Prostate gland (tissue), 2 donors: ENCODE data around the gene EDEM1.

ENCODE experiments used
- CTCF ChIP-seq, 4 experiments: fragments of 200-600 bp in 2 of 4; fragments of 450-650 bp in 2 of 4; sonication (generic) in 2 of 4; IDR thresholded peaks; 1 replicate in 3 of 4; 2 replicates in 1 of 4; pipeline ENCODE4 v1.5.1; 2016 to 2019; ENCODE audit warnings: antibody characterized with exemption in 4 of 4, mild to moderate bottlenecking in 2 of 4, moderate library complexity in 2 of 4
- POLR2A ChIP-seq: fragments of 450-650 bp; IDR thresholded peaks from one replicate; pipeline ENCODE4 v1.6.1; 2016; ENCODE audit warnings: antibody characterized with exemption, mild to moderate bottlenecking
- POLR2AphosphoS5 ChIP-seq: sonication (generic); formaldehyde crosslinking; IDR thresholded peaks from one replicate; pipeline ENCODE4 v1.6.1; 2017; ENCODE audit warnings: antibody characterized with exemption

- no peak for TF ChIP-seq CTCF (IDR thresholded peaks at IDR 0.05)
- TF ChIP-seq POLR2A, result no peak
- no peak for TF ChIP-seq POLR2AphosphoS5
Measured at GRCh38 chr3:5258526-5258925, 71.0 kb downstream of the EDEM1 start.
